LoVo (cell line): ENCODE data around the gene RBL1.
A peak's percentile ranks its signal among the peaks of the same experiment; 100 is the strongest.
"Not testable (repeated sequence)": the region's sequence is repeated elsewhere in the genome, so short reads cannot be mapped to it uniquely, and the experiment has no call there.

Experiments used
- DNase-seq: peaks from one replicate; pipeline ENCODE4 v3.0.0-alpha.2; 2016; ENCODE audit warnings: low spot score

Gene RBL1

GRCh38 chr20:36992802-36993334 is 102.9 kb downstream of the RBL1 start:
- DNase-seq = no peak

- no peak for DNase-seq
Measured at GRCh38 chr20:36991703-36992102, 104.1 kb downstream of the RBL1 start.

- no peak for DNase-seq
Measured at GRCh38 chr20:36989797-36990196, 106.0 kb downstream of the RBL1 start.

GRCh38 chr20:36988494-36988966 is 107.3 kb downstream of the RBL1 start:
- no peak for DNase-seq

GRCh38 chr20:36984257-36984638 is 111.5 kb downstream of the RBL1 start:
- DNase-seq = no peak

GRCh38 chr20:36975099-36975818 is 120.5 kb downstream of the RBL1 start:
- no peak for DNase-seq

GRCh38 chr20:36974660-36975059 is 121.1 kb downstream of the RBL1 start:
- DNase-seq = no peak

- no peak for DNase-seq
Measured at GRCh38 chr20:36971103-36971502, 124.7 kb downstream of the RBL1 start.

- DNase-seq = no peak
Measured at GRCh38 chr20:36969478-36970186, 126.2 kb downstream of the RBL1 start.

GRCh38 chr20:36969051-36969450 is 126.7 kb downstream of the RBL1 start:
- no peak for DNase-seq

GRCh38 chr20:36967636-36968035 is 128.2 kb downstream of the RBL1 start:
- no peak for DNase-seq

GRCh38 chr20:36966965-36967364 is 128.8 kb downstream of the RBL1 start:
- DNase-seq = not testable (repeated sequence)

GRCh38 chr20:36962354-36962941 is 133.3 kb downstream of the RBL1 start:
- not testable (repeated sequence) for DNase-seq

- no peak for DNase-seq
Measured at GRCh38 chr20:36959242-36959641, 136.6 kb downstream of the RBL1 start.

GRCh38 chr20:36957875-36958667 is 137.7 kb downstream of the RBL1 start:
- no peak for DNase-seq

GRCh38 chr20:36956674-36957073 is 139.1 kb downstream of the RBL1 start:
- DNase-seq = no peak

- no peak for DNase-seq
Measured at GRCh38 chr20:36956016-36956415, 139.8 kb downstream of the RBL1 start.

- no peak for DNase-seq
Measured at GRCh38 chr20:36951979-36952738, 143.6 kb downstream of the RBL1 start.

- DNase-seq = peak; percentile 99
Measured at GRCh38 chr20:36951198-36951978, 144.4 kb downstream of the RBL1 start, which contains the start of gene SAMHD1. TSS of gene SAMHD1 (minus strand) at chr20:36951708. CDS start at chr20:36951643, 65 bp downstream.
